Spleen (tissue), 11 donors: Measurements from ENCODE around the gene SEC61A1. TPM values are rescaled to one million over a fixed set of nuclear protein-coding genes. Genes with fewer than 3 reads are reported as not detected.

Experiments
- DNase-seq: peaks from one replicate; pipeline ENCODE4 v3.0.0-alpha.2; 2020
- H3K27ac ChIP-seq, 8 donors: fragments of 200-600 bp; sonication (generic) in 7 of 8; 1 replicate in 4 of 8; 2 replicates in 4 of 8; pipeline versions ENCODE4 v1.5.0 to v1.8.0; 2016 to 2021; ENCODE audit warnings: inconsistent platforms in 4 of 8, mild to moderate bottlenecking in 4 of 8, moderate library complexity in 1 of 8
- H3K27me3 ChIP-seq, 7 donors: fragments of 200-600 bp; sonication (generic) in 6 of 7; replicated peaks in 1 of 7; 1 replicate in 4 of 7; 2 replicates in 3 of 7; pipeline versions ENCODE4 v1.5.0 to v1.8.0; 2016 to 2021; ENCODE audit warnings: inconsistent platforms in 3 of 7, mild to moderate bottlenecking in 1 of 7
- H3K36me3 ChIP-seq, 6 donors: fragments of 200-600 bp; sonication (generic) in 5 of 6; 1 replicate in 4 of 6; 2 replicates in 2 of 6; pipeline versions ENCODE4 v1.5.0 to v1.8.0; 2016 to 2021; ENCODE audit warnings: inconsistent platforms in 2 of 6
- H3K4me1 ChIP-seq, 6 donors: fragments of 200-600 bp; sonication (generic) in 5 of 6; 1 replicate in 3 of 6; 2 replicates in 3 of 6; pipeline versions ENCODE4 v1.5.0 to v1.8.0; 2016 to 2021; ENCODE audit warnings: inconsistent platforms in 3 of 6
- H3K4me3 ChIP-seq, 8 donors: fragments of 200-600 bp; sonication (generic) in 7 of 8; 1 replicate in 4 of 8; 2 replicates in 4 of 8; pipeline versions ENCODE4 v1.5.0 to v1.8.0; 2016 to 2021; ENCODE audit warnings: inconsistent platforms in 4 of 8, mild to moderate bottlenecking in 4 of 8, moderate library complexity in 2 of 8
- H3K9me3 ChIP-seq, 8 donors: fragments of 200-600 bp; sonication (generic) in 7 of 8; 1 replicate in 4 of 8; 2 replicates in 4 of 8; pipeline versions ENCODE4 v1.5.0 to v1.8.0; 2016 to 2021; ENCODE audit warnings: inconsistent platforms in 4 of 8
- POLR2A ChIP-seq, 3 donors: fragments of 450-650 bp; IDR thresholded peaks; one replicate each; pipeline ENCODE4 v1.5.1; 2017; ENCODE audit warnings: antibody characterized with exemption in 3 of 3, mild to moderate bottlenecking in 1 of 3
- POLR2AphosphoS5 ChIP-seq, 3 donors: sonication (generic); formaldehyde crosslinking; IDR thresholded peaks; one replicate each; pipeline ENCODE4 v1.5.1; 2017; ENCODE audit warnings: antibody characterized with exemption in 3 of 3
- WGBS, 5 donors: extraction: QIAGEN DNeasy Blood & Tissue Kit in 3 of 5; methylation state at CpG; one replicate each; pipeline versions ENCODE4 v1.1.5 to v1.1.7; 2013 to 2018; 5-methylcytosine and 5-hydroxymethylcytosine counted together
- intact Hi-C: fragments of 100-400 bp; cut with DNase I; formaldehyde crosslinking; loops from one replicate; pipeline ENCODE4 v1.15.0; 2023; ENCODE audit warnings: low total_unique reads
- polyA plus RNA-seq, 3 donors: library from polyadenylated mRNA; stranded (reverse); fragments of 200-250 nt; gene quantifications; one replicate each; pipeline ENCODE4 v1.2.1, GENCODE V29; 2013
- total RNA-seq, 7 donors: library from RNA; depleted of rRNA in 3 of 7; stranded (reverse); fragments of >200 nt in 3 of 7; fragmentation: NEBNext Ultra II Directional in 4 of 7; extraction: Animal tissue kit (Norgen Biotek cat#: 25700) in 4 of 7; gene quantifications; one replicate each; pipeline versions ENCODE4 v1.1.0 to v1.2.1, GENCODE V29; 2016 to 2021
- TF ChIP-seq, protein P1 (sequence below), 11 experiments: fragments of 200-600 bp in 7 of 11; fragments of 450-650 bp in 4 of 11; sonication (generic) in 4 of 11; IDR thresholded peaks in 8 of 11; conservative IDR thresholded peaks in 3 of 11; 1 replicate in 7 of 11; 2 replicates in 4 of 11; pipeline versions ENCODE4 v1.4.0 to v1.8.0; 2016 to 2021; ENCODE audit warnings: antibody characterized with exemption in 11 of 11, inconsistent platforms in 4 of 11, mild to moderate bottlenecking in 1 of 11
- donor health status: healthy with polysubstance abuse.
- donor health status: DM: no; HTN: no; CAD: no; lungs with moderate emphysema.
- donor health status: DM: no; HTN: no; CAD: no.
- donor health status: Bipolar disorder and iron deficiency.
- donor health status: healthy.
- donor health status: DM: no; HTN: no; CAD: no.
- donor health status: DM: yes; HTN: yes; CAD: no.

The SEC61A1 gene
- total and polyA plus RNA-seq, 10 donors = 49.0 to 136 (median 114) TPM

- peaks cover 0 to 100% (median 82%) of the 10 kb centered on the region in 6 donors for H3K36me3 ChIP-seq
- no peaks in the 10 kb centered on the region for H3K9me3 ChIP-seq
- WGBS, 5 donors = 82 to 94% (median 88%) methylated on average over 3 of the region's 3 CpGs
- intact Hi-C loops = loop anchor here (10.0 kb wide), 1 partner anchor 505 kb away; no protein-coding TSS in a partner anchor
- H3K4me3 ChIP-seq = no peak overlapping the region
- no peaks in the 10 kb centered on the region for H3K27me3 ChIP-seq
- DNase-seq = no peak
- TF ChIP-seq POLR2AphosphoS5 (IDR thresholded peaks at IDR 0.05) (no peak), POLR2A (IDR thresholded peaks at IDR 0.05) (no peak)
- TF ChIP-seq, protein P1, sequence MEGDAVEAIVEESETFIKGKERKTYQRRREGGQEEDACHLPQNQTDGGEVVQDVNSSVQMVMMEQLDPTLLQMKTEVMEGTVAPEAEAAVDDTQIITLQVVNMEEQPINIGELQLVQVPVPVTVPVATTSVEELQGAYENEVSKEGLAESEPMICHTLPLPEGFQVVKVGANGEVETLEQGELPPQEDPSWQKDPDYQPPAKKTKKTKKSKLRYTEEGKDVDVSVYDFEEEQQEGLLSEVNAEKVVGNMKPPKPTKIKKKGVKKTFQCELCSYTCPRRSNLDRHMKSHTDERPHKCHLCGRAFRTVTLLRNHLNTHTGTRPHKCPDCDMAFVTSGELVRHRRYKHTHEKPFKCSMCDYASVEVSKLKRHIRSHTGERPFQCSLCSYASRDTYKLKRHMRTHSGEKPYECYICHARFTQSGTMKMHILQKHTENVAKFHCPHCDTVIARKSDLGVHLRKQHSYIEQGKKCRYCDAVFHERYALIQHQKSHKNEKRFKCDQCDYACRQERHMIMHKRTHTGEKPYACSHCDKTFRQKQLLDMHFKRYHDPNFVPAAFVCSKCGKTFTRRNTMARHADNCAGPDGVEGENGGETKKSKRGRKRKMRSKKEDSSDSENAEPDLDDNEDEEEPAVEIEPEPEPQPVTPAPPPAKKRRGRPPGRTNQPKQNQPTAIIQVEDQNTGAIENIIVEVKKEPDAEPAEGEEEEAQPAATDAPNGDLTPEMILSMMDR (IDR thresholded peaks at IDR 0.05 in 8 of 11, conservative IDR thresholded peaks at IDR 0.05 in 3 of 11) = no peak
- H3K4me1 ChIP-seq = peaks cover 0 to 12% (median 2%) of the 10 kb centered on the region in 6 donors
- H3K27ac ChIP-seq = peak overlapping the region in 2 of 8 donors; percentile 38 to 44
These were observed 47.9 kb downstream of the SEC61A1 start for GRCh38 chr3:128100161-128100560.

GRCh38 chr3:128100638-128101037, 48.4 kb downstream of the SEC61A1 start:
- TF ChIP-seq POLR2A (IDR thresholded peaks at IDR 0.05) (no peak), POLR2AphosphoS5 (IDR thresholded peaks at IDR 0.05) (no peak)
- TF ChIP-seq, protein P1 (IDR thresholded peaks at IDR 0.05 in 8 of 11, conservative IDR thresholded peaks at IDR 0.05 in 3 of 11) = no peak
- Histone ChIP-seq H3K36me3 (peaks cover 0 to 95% (median 80%) of the 10 kb centered on the region in 6 donors), H3K9me3 (no peaks in the 10 kb centered on the region)

GRCh38 chr3:128103136-128103676, 51.0 kb downstream of the SEC61A1 start:
- 93 to 98% (median 94%) methylated on average over 5 of the region's 5 CpGs for WGBS, 5 donors
- TF ChIP-seq POLR2A (IDR thresholded peaks at IDR 0.05) (no peak), POLR2AphosphoS5 (IDR thresholded peaks at IDR 0.05) (no peak)
- TF ChIP-seq, protein P1 (IDR thresholded peaks at IDR 0.05 in 8 of 11, conservative IDR thresholded peaks at IDR 0.05 in 3 of 11) = no peak
- Histone ChIP-seq H3K36me3 (peaks cover 0 to 92% (median 56%) of the 10 kb centered on the region in 6 donors), H3K4me1 (peaks cover 0 to 8% (median 1%) of the 10 kb centered on the region in 6 donors), H3K27me3 (no peaks in the 10 kb centered on the region), H3K9me3 (no peaks in the 10 kb centered on the region), H3K4me3 (no peak overlapping the region), H3K27ac (no peak overlapping the region)
- DNase-seq = no peak
- intact Hi-C loops = loop anchor here (10.0 kb wide), 1 partner anchor 502 kb away; no protein-coding TSS in a partner anchor

More at GRCh38 chr3:128100638-128101037, 48.4 kb downstream of the SEC61A1 start:
- peak overlapping the region in 2 of 8 donors; percentile 38 to 44 for H3K27ac ChIP-seq
- WGBS, 5 donors = 85 to 91% (median 90%) methylated on average over 2 of the region's 2 CpGs
- H3K4me3 ChIP-seq = no peak overlapping the region
- peaks cover 0 to 8% (median 0%) of the 10 kb centered on the region in 6 donors for H3K4me1 ChIP-seq
- H3K27me3 ChIP-seq = no peaks in the 10 kb centered on the region
- no peak for DNase-seq
- intact Hi-C loops = loop anchor here (10.0 kb wide), 1 partner anchor 504 kb away; no protein-coding TSS in a partner anchor

DNA sequence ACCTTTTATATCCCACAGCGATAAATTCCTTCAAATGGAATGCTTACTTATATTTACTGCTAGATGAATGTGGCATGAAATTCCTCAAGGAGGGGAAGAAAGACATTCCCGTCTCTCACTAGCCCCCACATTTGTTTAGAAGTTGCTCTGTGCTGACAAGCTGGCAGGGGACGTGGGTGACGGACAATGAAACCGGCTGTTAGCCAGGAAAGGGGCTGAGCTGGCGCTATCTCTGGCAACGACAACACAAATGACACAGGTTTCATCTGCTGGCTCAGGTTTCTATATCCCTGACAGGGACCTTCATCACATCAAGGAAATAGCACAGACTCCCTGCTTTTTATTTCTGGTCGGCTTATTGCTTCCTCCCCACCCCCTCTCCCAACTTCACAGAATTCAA, 55.6 kb downstream of the SEC61A1 start:
- H3K36me3 ChIP-seq = peaks cover 0 to 92% (median 37%) of the 10 kb centered on the region in 6 donors
- H3K27ac ChIP-seq = peak overlapping the region in 1 of 8 donors; percentile 6
- WGBS, 5 donors = 80 to 89% (median 85%) methylated on average over 8 of the region's 8 CpGs

More for the DNA sequence above, 55.6 kb downstream of the SEC61A1 start:
- no peak for DNase-seq
- TF ChIP-seq, protein P1 (IDR thresholded peaks at IDR 0.05 in 8 of 11, conservative IDR thresholded peaks at IDR 0.05 in 3 of 11) = no peak
- TF ChIP-seq POLR2AphosphoS5 (IDR thresholded peaks at IDR 0.05) (no peak), POLR2A (IDR thresholded peaks at IDR 0.05) (no peak)
- no peaks in the 10 kb centered on the region for H3K27me3 ChIP-seq
- no peak overlapping the region for H3K4me3 ChIP-seq
- intact Hi-C loops = loop anchor here (10.0 kb wide), 1 partner anchor 497 kb away; no protein-coding TSS in a partner anchor
- no peaks in the 10 kb centered on the region for H3K9me3 ChIP-seq
- peaks cover 0 to 12% (median 5%) of the 10 kb centered on the region in 6 donors for H3K4me1 ChIP-seq
